GM18519 (cell line): ENCODE data around the gene ZNF680.
"Not testable (repeated sequence)": the region's sequence is repeated elsewhere in the genome, so short reads cannot be mapped to it uniquely, and the experiment has no call there.

ENCODE experiments used
- ATAC-seq: cut with Tn5 transposase; IDR thresholded peaks from one replicate; pipeline ENCODE4 v1.9.1; 2021; ENCODE audit warnings: mild to moderate bottlenecking, moderate library complexity; ENCODE audit not compliant: unreplicated experiment, low FRiP score

ZNF680 gene

GRCh38 chr7:64562626-64563278, at the start of gene ZNF680:
Gene ZNF680 (minus strand): TSS chr7:64563071. CDS start chr7:64562954, 117 bp downstream.
- peak; percentile 98 for ATAC-seq

DNA sequence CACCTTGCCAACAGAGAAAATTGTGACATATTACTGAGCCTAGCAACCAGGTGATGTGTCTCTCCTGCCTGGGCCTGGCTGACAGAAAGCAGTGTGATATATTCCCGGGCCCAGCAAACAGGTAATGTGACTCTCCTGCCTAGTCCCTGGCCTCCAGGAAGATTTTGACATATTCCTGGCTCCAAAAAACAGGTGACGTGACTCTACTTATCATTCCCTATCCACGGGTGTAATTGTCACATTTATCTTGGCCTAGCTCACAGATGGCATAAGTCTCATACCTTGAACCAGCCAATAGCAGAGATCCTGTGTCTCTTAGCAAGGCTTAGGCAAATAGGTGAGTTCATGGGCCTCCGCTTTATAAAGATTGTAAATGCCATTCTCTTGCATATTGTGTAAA, 49.6 kb upstream of the ZNF680 start:
- ATAC-seq, result no peak

DNA sequence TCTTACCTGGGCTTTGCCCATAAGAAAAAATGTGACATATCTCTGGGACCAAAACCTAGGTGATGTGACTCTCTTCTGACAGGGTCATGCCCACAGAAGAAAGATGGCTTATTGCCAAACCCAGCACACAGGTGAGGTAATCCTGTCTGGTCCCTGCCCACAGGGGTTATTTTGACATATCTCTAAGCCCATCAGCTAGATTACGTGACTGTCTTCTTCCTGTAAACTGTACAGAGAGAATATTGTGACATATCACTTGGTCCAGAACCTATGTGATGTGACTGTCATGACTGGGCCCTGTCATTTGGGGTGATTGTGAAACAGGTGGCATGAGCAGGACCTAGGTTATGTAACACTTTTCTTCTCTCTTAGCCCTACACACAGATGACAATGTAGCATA, 48.8 kb upstream of the ZNF680 start:
- no peak for ATAC-seq

GRCh38 chr7:64610997-64611396, 48.1 kb upstream of the ZNF680 start:
- no peak for ATAC-seq

DNA sequence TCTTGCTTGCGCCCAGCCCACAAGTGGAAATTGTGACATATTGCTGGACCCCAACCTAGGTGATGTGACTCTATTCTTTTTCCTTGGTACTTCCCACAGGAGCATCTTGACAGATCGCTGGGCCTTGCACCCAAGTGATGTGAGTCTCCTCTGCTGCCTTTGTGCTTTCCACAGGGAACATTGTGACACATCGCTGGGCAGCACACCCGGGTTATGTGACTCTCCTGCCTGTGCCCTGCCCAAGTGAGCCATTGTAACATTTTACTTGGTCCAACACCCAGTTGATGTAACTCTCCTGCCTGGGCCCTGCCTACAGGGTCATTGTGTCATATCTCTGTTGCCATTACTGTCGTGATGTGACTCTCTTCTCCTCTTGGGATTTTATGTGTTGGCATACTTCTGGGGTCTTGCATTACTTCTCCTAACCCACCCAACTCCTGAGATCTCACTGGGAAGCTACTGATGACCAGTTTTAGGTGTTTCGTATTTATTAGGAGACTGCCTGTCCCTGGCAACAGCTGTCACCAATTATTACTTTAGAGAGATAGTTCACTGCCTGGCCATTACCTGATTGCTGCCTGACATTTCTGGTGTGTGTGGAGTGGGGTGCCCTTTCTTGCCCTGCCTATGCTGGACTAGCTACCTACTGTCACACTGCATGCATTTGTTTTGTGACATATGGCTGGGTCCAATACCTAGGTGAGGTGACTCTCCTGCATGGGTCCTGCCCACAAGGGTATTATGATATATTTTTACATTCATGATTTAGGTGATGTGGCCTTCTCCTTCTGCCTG, 45.4 kb upstream of the ZNF680 start:
- no peak for ATAC-seq

- no peak for ATAC-seq
These were observed 43.5 kb upstream of the ZNF680 start for GRCh38 chr7:64606385-64606784.

DNA sequence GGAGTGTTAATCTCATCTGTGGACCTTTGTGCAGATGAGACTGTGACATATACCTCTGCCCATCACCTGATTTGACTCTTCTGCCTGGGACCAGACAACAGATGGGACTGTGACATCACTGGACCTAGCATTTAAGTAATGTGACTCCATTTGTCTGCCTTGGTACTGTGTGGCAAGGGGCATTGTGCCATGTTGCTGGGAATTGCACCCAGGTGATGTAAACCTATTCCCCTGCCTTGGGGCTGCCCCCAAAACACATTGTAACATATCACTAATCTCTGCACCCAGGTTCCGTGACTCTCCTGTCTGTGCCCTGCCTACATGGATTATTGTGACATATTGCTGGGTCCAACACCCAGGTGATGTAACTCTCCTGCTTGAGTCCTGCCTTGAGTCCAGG, 40.4 kb upstream of the ZNF680 start:
- ATAC-seq, result no peak

GRCh38 chr7:64602518-64602917, 39.6 kb upstream of the ZNF680 start:
- no peak for ATAC-seq

DNA sequence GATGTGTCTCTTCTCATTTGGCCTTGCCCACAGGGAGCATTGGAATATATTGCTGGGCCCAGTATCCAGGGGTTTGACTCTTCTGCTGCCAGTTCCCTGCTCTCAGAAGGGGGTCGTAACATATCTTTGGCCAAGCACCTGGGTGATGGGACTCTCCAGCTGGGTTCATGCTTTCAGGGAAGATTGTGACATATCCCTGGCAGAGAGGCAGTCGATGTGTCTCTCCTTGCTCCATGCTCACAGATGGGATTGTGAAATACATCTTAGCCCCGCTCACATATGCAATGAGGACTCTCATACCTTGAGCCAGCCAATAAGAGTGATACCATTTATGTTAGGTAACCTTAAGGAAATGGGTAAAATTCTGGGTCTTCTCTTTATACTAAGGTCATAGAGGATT, 39.2 kb upstream of the ZNF680 start:
- ATAC-seq, result no peak

DNA sequence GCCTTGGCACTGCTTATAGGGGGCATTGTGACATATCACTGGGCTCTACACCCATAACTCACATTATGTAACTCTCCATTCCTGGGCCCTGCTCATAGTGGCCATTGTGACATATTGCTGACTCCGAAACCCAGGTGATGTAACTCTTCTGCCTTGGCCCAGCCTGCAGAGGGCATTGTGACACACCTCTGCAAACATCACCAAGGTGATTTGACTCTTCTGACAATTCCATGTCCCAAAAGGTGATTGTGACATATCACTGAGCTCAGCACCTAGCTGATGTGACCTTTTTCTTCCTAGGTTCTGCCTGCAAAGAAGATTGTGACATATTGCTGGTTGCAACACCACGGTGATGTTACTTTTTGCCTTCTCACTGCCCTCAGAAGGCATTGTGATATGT, 36.5 kb upstream of the ZNF680 start:
- ATAC-seq, result no peak

DNA sequence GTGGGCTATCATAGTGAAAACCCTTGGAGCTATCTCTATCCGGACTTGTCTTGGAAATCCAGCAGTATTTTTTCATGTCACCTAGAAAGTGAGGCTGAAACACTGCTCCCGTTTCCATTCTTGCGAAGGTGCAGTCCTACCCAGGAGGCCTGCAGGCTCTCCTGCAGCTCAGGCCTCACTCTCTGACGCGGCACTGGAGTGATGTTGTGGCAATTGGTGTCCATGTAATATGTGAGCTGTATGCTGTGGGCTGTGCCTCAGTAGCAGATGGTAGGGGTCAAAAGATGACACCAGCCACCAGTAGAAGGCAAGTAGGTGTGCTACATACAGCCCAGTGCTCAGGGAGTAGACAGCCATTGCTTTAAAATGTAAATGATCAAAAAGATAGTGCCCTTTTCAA, 28.1 kb upstream of the ZNF680 start:
- no peak for ATAC-seq

DNA sequence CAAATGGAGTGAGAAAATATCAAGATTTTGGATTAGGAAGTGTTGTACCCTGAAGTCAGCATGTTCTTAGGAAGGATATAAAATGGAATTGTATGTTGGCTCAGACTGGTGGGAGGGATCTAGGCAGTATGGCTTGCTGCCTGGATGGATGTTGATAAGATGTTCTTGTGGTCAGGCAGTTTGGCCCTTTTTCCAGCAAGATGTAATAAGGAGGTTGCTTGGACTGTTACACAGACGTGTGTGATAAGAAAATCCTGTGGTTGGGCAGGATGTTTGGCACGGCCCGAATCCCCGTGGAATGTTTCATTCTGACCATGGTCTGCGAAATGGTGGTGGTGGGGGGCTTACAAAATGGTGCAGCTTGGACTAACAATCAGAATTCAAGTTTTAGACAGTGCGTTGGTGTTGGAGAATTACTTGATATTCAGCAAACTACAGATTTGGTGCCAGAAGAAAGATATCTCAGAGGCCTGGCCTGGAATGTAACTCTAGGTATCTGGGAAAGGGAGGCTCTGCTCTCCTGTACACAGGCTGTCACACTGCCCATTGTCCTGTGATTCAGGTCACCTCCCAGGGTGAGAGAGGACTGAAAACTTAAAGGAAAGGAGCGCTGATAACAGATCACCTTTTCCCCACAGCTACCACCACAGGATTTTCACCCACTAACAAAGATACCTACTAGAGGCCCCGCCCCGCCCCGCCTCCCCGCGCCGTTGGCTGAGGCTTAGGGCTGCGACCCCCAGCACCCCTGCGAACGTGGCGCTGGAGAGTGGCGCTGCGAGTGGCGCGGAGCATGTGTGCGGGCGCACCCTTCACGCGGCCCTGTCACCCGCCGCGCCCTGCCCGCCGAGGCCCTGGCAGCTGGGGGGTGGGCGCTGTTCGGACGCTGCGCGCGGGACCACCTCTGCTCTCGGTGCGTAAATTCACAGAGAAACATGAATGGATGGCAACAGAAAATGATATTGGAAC, 19.3 kb upstream of the ZNF680 start:
- no peak for ATAC-seq

GRCh38 chr7:64581391-64581790, 18.5 kb upstream of the ZNF680 start:
- no peak for ATAC-seq

DNA sequence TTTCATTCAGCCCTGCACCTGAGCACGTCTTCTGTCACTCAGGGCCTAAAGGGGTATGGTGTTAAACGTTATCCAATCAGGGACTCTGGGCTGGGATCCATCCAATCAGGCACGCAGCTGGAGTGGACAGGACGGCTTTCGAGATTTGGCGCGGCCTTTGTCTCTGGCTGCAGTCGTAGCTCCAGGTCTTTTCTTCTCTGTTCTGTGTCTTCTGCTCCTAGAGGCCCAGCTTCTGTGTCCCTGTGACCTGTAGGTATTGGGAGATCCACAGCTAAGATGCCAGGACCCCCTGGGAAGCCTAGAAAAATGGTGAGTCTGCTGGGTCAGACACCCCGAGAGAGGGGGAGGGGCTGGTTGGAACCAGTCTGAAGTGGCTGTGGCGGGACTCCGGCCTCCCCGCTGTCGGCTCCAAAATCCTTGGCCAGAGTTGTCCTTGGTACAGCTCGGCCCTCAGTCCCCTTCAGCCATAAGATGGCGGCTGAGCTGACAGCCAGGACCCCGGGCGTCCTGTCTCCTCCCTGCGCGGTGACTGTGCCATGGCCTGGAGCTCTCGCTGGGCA, 11.7 kb upstream of the ZNF680 start:
- no peak for ATAC-seq

- not testable (repeated sequence) for ATAC-seq
These were observed 7.4 kb upstream of the ZNF680 start for GRCh38 chr7:64570284-64570605.

GRCh38 chr7:64569372-64570283, 6.8 kb upstream of the ZNF680 start:
- not testable (repeated sequence) for ATAC-seq

- no peak for ATAC-seq
These were observed 630 bp downstream of the ZNF680 start for GRCh38 chr7:64562256-64562625.

DNA sequence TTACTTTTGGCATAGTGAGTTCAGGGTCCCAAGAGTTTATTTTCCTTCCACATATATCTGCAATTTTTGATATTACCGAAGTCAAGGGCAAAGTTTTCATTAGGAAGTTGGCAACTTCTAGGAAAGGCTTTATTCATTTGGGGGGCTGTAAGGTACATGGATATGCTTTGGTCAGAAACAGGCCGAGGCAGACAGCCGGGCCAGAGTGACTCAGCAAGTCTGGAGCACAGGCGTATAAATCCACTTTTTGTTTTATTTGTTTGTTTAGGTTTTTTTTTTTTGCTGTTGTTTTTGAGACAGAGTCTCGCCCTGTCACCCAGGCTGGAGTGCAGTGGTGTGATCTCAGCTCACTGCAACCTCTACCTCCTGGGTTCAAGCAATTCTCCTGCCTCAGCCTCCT, 3.7 kb downstream of the ZNF680 start:
- no peak for ATAC-seq

DNA sequence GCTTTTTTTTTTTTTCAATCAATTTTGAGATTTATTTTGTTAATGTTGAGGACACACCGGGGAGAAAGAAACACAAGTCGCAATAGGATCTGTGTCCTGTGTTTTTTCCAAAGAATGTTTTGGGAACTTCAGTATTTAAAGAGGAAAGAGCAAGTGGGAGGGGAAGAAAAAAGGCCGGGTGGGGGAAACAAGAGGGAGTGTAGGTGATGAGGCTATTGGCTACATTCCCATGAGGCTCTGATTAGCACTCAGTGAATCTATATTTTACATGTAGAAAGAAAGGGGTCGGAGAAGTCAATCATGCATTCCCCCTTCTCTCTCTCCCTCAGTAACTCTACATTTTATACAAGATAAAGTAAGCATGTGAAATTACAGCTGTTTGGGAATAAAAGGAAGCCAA, 4.1 kb downstream of the ZNF680 start:
- ATAC-seq, result no peak

GRCh38 chr7:64558323-64558705, 4.6 kb downstream of the ZNF680 start:
- ATAC-seq, result no peak
